CD4-positive, alpha-beta T cell treated with Interleukin-6 for 4 hours (primary cell): ENCODE data around the gene ENGASE.

Experiments used
- DNase-seq: peaks from one replicate; pipeline ENCODE4 v3.0.0-alpha.2; 2020; ENCODE audit warnings: mixed read lengths

ENGASE gene

DNA sequence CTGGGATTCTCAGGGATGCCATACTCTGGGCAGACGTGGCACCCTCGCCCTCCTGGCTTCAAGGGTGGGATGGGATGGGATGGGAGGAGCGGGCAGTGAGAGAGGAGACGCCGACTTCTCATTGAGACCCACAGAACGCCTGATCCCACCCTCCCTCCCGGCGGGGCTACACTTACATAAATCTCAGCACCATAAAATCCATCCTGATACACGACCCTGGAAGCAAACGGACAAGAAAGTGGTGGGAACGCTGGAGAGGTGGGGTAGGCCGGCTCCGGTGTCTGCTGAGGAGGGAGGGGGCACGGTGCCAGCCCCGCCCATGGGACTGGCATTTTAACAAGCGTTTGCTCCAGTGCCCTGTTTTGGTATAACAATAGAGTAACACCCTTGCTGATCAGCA lies 21.9 kb downstream of the ENGASE start:
- no peak for DNase-seq

- no peak for DNase-seq
Measured at GRCh38 chr17:79097226-79098055, 22.8 kb downstream of the ENGASE start.

- DNase-seq: no peak
Measured at GRCh38 chr17:79098282-79098867, 23.8 kb downstream of the ENGASE start.

GRCh38 chr17:79100405-79100804 lies 25.8 kb downstream of the ENGASE start:
- no peak for DNase-seq

- no peak for DNase-seq
Measured at GRCh38 chr17:79101111-79101673, 26.6 kb downstream of the ENGASE start.

DNA sequence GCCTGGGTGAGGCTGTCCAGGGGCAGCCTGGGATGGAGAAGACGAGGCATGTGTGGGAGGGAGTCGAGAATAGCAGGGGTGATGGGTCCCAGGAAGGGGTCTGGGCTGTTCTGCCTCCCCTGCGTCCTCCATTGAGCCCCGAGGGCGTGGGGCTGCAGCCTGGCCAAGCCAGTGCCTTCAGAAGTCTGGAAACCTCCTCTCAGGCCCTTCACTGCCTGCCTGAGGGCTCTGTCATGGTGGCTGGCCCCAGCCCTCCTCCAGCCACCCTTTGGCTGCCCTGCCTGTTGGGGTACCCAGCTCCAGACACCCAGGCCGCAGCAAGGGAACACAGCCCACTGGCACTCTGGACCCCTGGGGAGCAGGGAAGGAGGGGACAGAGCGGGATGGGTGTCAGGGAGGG lies 27.6 kb downstream of the ENGASE start:
- no peak for DNase-seq

- DNase-seq: no peak
Measured at GRCh38 chr17:79104898-79105600, 30.4 kb downstream of the ENGASE start.

GRCh38 chr17:79105937-79106336 lies 31.3 kb downstream of the ENGASE start:
- DNase-seq: no peak

DNA sequence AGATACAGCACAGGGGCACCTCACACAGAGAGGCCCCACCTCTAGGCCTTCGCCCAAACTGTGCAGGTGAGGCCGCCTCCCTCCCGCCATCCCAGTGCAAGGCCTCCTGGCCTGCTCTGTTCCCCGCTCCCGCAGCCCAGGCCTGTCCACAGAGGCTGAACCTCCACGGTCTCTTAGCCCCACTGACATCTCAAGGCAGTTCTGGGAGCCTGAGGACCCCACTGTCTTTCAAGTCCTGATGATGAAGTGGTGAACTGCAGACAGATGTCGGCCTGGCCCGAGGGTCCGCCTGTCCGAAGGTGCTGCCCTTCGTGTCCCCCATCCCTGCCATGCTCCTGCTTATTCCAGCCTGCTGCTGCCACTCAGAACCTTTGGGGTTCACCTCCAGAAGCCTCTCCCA lies 32.3 kb downstream of the ENGASE start:
- DNase-seq: no peak

DNA sequence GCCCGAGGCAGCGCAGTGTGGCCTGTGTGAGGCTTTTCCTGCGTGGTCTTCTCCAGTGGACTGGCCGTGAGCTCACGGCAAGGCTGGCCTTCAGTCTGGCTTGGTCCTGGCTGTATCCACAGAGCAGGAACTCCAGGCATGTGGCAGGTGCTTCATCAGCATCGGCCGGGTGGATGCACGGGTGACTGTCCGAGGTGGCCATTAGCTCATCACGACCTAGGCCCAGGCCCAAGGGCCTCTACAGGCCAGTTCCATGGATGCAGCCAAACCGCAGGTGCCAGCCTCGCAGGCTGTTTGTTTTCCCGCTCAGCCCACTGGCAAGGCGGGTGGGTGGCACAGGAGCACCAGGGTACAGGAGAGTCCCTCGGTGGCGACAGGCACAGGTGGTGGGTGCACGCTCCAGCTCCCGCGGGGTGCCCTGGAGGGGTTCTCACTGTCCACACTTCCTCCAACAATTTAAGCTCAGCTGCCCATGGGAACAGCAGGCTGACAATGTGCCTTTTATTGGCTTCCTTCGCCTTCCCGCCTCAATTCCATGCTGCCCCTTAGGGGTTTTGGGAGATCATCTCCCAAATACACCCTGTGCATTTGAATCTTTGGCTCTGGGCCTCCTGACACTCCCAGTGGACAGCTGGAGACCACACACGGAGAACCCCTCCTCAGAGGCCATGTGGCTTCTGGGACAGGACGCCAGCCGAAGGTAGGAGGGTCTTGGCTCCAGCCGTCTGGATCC lies 33.0 kb downstream of the ENGASE start:
- DNase-seq: no peak

GRCh38 chr17:79108232-79108850 lies 33.7 kb downstream of the ENGASE start:
- DNase-seq: no peak

GRCh38 chr17:79108870-79109269 lies 34.2 kb downstream of the ENGASE start:
- DNase-seq: no peak

DNA sequence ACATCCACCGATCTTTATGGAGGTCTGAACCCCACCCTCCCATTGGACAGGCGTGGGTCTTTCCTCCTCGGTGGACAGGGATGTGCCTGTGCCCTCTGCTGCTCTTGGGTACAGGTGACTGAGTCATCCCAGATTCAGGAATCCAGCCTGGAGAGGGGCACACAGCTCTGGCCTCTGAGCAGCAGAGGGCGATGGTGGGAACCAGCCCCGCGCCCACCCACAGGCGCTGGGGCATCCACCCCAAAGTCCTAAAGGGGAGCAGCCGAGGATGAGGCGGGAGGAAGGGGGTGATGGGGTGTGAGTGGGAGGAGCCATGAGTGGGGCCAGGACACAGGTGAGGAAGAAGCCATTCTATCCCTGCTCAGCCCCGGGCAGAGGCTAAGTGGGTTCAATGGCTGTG lies 35.0 kb downstream of the ENGASE start:
- DNase-seq: no peak

DNA sequence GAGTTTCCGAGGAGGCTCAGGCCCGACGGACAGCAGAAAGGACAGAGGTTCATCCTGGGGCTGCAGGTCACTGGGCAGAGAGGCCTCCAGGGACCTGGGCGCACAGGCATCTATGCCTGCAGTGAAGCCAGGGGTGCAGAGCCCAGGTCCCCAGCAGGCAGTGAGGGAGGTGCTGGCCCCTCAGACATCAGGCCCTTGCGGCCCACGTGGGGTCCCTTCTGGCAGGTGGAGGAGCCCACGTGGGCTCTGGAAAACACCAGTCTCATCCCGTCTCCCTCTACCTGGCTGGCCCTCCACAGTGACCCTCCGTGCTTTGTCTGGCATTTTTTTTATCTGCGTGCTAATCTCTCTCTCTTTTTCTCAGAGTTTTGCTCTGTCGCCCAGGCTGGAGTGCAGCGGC lies 36.5 kb downstream of the ENGASE start:
- DNase-seq: no peak

GRCh38 chr17:79112471-79112870 lies 37.8 kb downstream of the ENGASE start:
- no peak for DNase-seq

DNA sequence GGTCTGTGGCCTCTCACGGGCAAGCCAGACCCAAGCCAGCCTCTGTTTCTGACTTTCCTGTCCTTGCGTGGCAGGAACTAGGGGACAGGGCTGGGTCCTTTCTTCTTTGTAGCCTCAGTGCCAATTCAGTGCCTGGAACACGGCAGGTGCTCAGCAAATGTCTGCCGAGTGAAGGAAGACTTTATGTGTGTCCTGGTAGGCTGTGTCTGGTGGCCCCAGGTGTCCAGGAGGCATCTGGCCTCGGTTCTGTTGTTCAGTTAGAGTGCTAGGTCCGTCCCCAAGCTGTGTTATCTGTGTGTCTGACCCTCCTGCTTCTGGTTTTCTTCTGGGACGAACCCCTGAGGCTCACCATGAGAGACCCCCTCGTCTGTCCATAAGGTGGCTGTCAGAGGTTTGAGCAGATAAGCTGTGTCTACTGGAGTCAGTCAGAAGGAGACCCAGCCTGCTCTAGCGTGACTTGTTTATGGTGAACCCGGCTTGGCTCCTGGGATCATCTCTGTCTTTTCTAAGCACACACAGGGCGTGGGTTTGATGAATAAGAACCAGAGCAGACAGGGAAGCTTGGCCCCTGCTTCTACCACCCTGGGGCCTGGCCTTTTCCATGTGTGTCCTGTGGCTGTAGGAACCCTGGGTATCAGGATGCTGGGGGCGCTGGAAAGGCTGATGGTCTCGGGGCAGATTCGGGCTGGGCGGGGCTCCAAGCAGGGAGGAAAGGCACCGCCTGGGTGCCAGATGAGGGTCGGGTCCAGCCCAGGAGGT lies 39.3 kb downstream of the ENGASE start:
- DNase-seq: no peak

- DNase-seq: no peak
Measured at GRCh38 chr17:79114458-79115301, 40.1 kb downstream of the ENGASE start.

GRCh38 chr17:79115487-79115886 lies 40.9 kb downstream of the ENGASE start:
- DNase-seq: no peak

- DNase-seq: no peak
Measured at GRCh38 chr17:79116575-79117368, 42.1 kb downstream of the ENGASE start.
